OCI-LY7 (cell line): ENCODE measurements around the gene ZCCHC14. TPM values are rescaled to one million over a fixed set of nuclear protein-coding genes. Genes with fewer than 3 reads are reported as not detected.

Source experiments
- BruUV-seq: library from RNA; stranded (reverse); fragments of 400-500 nt; replicated peaks from 2 replicates; lab custom pipeline; 2021; lab: Mats Ljungman, UMichigan
- CTCF ChIA-PET: fragments of 300-600 bp; sonication (Branson Sonifier 250); formaldehyde crosslinking; loops from one replicate; lab custom pipeline; 2022; ENCODE audit warnings: antibody characterized with exemption; ENCODE audit not compliant: unreplicated experiment; lab: Charles Lee
- POLR2A ChIA-PET: fragments of 300-600 bp; sonication (Branson Sonifier 250); formaldehyde crosslinking; loops from one replicate; lab custom pipeline; 2022; ENCODE audit warnings: antibody characterized with exemption; lab: Charles Lee
- DNase-seq: peaks from one replicate; pipeline ENCODE4 v3.0.0-alpha.2; 2015; ENCODE audit warnings: low spot score
- H2AFZ ChIP-seq: fragments of 200-600 bp; sonication (generic), shearing (Covaris generic); 2 replicates; pipeline ENCODE4 v1.6.1; 2014; ENCODE audit warnings: mild to moderate bottlenecking, antibody characterized with exemption, low read length, moderate library complexity
- H3K27ac ChIP-seq: fragments of 200-600 bp; sonication (generic); 2 replicates; pipeline ENCODE4 v1.5.1; 2014; ENCODE audit warnings: mixed run types, low read depth, mild to moderate bottlenecking, moderate library complexity, low read length, inconsistent platforms; ENCODE audit not compliant: poor library complexity, severe bottlenecking
- H3K36me3 ChIP-seq: fragments of 200-600 bp; sonication (generic); 2 replicates; pipeline ENCODE4 v1.6.1; 2014; ENCODE audit warnings: mild to moderate bottlenecking, antibody characterized with exemption, low read length, moderate library complexity, mixed read lengths; ENCODE audit not compliant: insufficient read depth
- H3K4me1 ChIP-seq: fragments of 200-600 bp; sonication (generic); 2 replicates; pipeline ENCODE4 v1.5.1; 2014; ENCODE audit warnings: mild to moderate bottlenecking, low read length; ENCODE audit not compliant: insufficient read depth, poor library complexity, severe bottlenecking
- H3K4me2 ChIP-seq: fragments of 200-600 bp; sonication (generic); 2 replicates; pipeline ENCODE4 v1.6.1; 2014; ENCODE audit warnings: mild to moderate bottlenecking, low read length
- H3K4me3 ChIP-seq: fragments of 200-600 bp; sonication (generic); 2 replicates; pipeline ENCODE4 v1.5.1; 2014; ENCODE audit warnings: mild to moderate bottlenecking, low read depth, low read length; ENCODE audit not compliant: poor library complexity, severe bottlenecking
- H3K79me2 ChIP-seq: fragments of 200-600 bp; sonication (generic); 2 replicates; pipeline ENCODE4 v1.6.1; 2016; ENCODE audit warnings: low read depth, mild to moderate bottlenecking, low read length, moderate library complexity, mixed read lengths; ENCODE audit not compliant: insufficient read depth
- H3K9me2 ChIP-seq: fragments of 200-600 bp; sonication (generic); 2 replicates; pipeline ENCODE4 v1.6.1; 2016; ENCODE audit warnings: mild to moderate bottlenecking, low read length, mixed read lengths; ENCODE audit not compliant: insufficient read depth
- H3K9me3 ChIP-seq: fragments of 200-600 bp; sonication (generic); 2 replicates; pipeline ENCODE4 v1.6.1; 2014; ENCODE audit warnings: mild to moderate bottlenecking, mixed run types, low read length, mixed read lengths
- H4K20me1 ChIP-seq: fragments of 200-600 bp; sonication (generic); 2 replicates; pipeline ENCODE4 v1.6.1; 2014; ENCODE audit warnings: mild to moderate bottlenecking, antibody characterized with exemption, low read length, moderate library complexity, mixed read lengths; ENCODE audit not compliant: insufficient read depth
- CTCF ChIP-seq: fragments of 200-600 bp; sonication (generic); conservative IDR thresholded peaks from 2 replicates; pipeline ENCODE4 v1.5.1; 2014; ENCODE audit warnings: mild to moderate bottlenecking, antibody characterized with exemption, low read length, moderate library complexity, mixed read lengths
- EZH2phosphoT487 ChIP-seq: fragments of 200-600 bp; sonication (generic); IDR thresholded peaks from 2 replicates; pipeline ENCODE4 v1.6.1; 2018; ENCODE audit warnings: low read depth, borderline replicate concordance, mild to moderate bottlenecking, mixed run types, antibody characterized with exemption, low read length, moderate library complexity, mixed read lengths
- intact Hi-C: fragments of 100-400 bp; cut with micrococcal nuclease; formaldehyde crosslinking; loops from one replicate; pipeline ENCODE4 v1.10.0; 2022; ENCODE audit not compliant: unreplicated experiment
- total RNA-seq, 2 experiments: library from RNA; depleted of rRNA in 1 of 2; stranded (reverse); fragments of >200 nt in 1 of 2; shearing (Covaris generic) in 1 of 2; gene quantifications; 2 replicates each; pipeline ENCODE4 v1.2.3, GENCODE V29; 2014 to 2022

Gene ZCCHC14
- total RNA-seq, 2 experiments from 2014 or later: 8.5 to 17.1 TPM

GRCh38 chr16:87533061-87533460, 40.2 kb upstream of the ZCCHC14 start:
- intact Hi-C loops: no loop called here
- Histone ChIP-seq H2AFZ (no peak overlapping the region), H3K27ac (no peak overlapping the region), H3K9me3 (no peaks in the 10 kb centered on the region), H3K79me2 (no peaks in the 10 kb centered on the region), H3K4me1 (no peaks in the 10 kb centered on the region), H3K4me3 (no peak overlapping the region), H3K9me2 (no peaks in the 10 kb centered on the region), H3K36me3 (no peaks in the 10 kb centered on the region), H3K4me2 (no peak overlapping the region), H4K20me1 (no peaks in the 10 kb centered on the region)
- ChIA-PET CTCF (no interaction called here), POLR2A (interaction anchor here (1.1 kb wide), 1 partner anchor 103 kb away, joined by 3 read pairs; no protein-coding TSS in a partner anchor)
- TF ChIP-seq EZH2phosphoT487 (no peak), CTCF (no peak)
- no peak for DNase-seq
- no TSS peak for BruUV-seq

GRCh38 chr16:87531418-87531817, 38.6 kb upstream of the ZCCHC14 start:
- Histone ChIP-seq H3K36me3 (no peaks in the 10 kb centered on the region), H2AFZ (no peak overlapping the region), H3K9me3 (no peaks in the 10 kb centered on the region), H3K4me3 (no peak overlapping the region), H3K79me2 (no peaks in the 10 kb centered on the region), H3K9me2 (no peaks in the 10 kb centered on the region), H3K4me1 (no peaks in the 10 kb centered on the region), H3K4me2 (no peak overlapping the region), H3K27ac (no peak overlapping the region), H4K20me1 (no peaks in the 10 kb centered on the region)
- no TSS peak for BruUV-seq
- no peak for DNase-seq
- POLR2A ChIA-PET: no interaction called here
- CTCF ChIA-PET: no interaction called here
- intact Hi-C loops: no loop called here
- TF ChIP-seq CTCF (no peak), EZH2phosphoT487 (no peak)

GRCh38 chr16:87528690-87529579, 36.1 kb upstream of the ZCCHC14 start:
- POLR2A ChIA-PET: interaction anchor here (1.2 kb wide), 1 partner anchor 14 kb away, joined by 8 read pairs; no protein-coding TSS in a partner anchor

More at GRCh38 chr16:87528690-87529579, 36.1 kb upstream of the ZCCHC14 start:
- BruUV-seq: no TSS peak
- H3K9me3 ChIP-seq: no peaks in the 10 kb centered on the region
- intact Hi-C loops: no loop called here
- no peaks in the 10 kb centered on the region for H3K4me1 ChIP-seq
- H4K20me1 ChIP-seq: no peaks in the 10 kb centered on the region
- H3K4me2 ChIP-seq: no peak overlapping the region
- no peak for DNase-seq
- TF ChIP-seq EZH2phosphoT487 (no peak), CTCF (no peak)
- H3K4me3 ChIP-seq: no peak overlapping the region
- no peaks in the 10 kb centered on the region for H3K79me2 ChIP-seq
- no peak overlapping the region for H3K27ac ChIP-seq
- CTCF ChIA-PET: no interaction called here
- no peak overlapping the region for H2AFZ ChIP-seq
- no peaks in the 10 kb centered on the region for H3K9me2 ChIP-seq
- no peaks in the 10 kb centered on the region for H3K36me3 ChIP-seq
